ENCODE results near the gene CSKMT.

GRCh38 chr11:62621567-62622470 is 43.3 kb upstream of the CSKMT start, which contains the start of gene B3GAT3:
- TF ChIP-seq, protein P1, sequence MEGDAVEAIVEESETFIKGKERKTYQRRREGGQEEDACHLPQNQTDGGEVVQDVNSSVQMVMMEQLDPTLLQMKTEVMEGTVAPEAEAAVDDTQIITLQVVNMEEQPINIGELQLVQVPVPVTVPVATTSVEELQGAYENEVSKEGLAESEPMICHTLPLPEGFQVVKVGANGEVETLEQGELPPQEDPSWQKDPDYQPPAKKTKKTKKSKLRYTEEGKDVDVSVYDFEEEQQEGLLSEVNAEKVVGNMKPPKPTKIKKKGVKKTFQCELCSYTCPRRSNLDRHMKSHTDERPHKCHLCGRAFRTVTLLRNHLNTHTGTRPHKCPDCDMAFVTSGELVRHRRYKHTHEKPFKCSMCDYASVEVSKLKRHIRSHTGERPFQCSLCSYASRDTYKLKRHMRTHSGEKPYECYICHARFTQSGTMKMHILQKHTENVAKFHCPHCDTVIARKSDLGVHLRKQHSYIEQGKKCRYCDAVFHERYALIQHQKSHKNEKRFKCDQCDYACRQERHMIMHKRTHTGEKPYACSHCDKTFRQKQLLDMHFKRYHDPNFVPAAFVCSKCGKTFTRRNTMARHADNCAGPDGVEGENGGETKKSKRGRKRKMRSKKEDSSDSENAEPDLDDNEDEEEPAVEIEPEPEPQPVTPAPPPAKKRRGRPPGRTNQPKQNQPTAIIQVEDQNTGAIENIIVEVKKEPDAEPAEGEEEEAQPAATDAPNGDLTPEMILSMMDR (IDR thresholded peaks at IDR 0.05), result peak in 1 of 3 donors; percentile 56
- peak; percentile 62 for TF ChIP-seq POLR2A (IDR thresholded peaks at IDR 0.05)
- peak; percentile 98 for TF ChIP-seq EP300 (IDR thresholded peaks at IDR 0.05)
